Adrenal gland (tissue), 5 donors: ENCODE results near the gene ESYT1.

ENCODE experiments used
- CTCF ChIP-seq, 6 experiments: fragments of 450-650 bp in 4 of 6; fragments of 200-600 bp in 2 of 6; sonication (generic) in 1 of 6; IDR thresholded peaks; 1 replicate in 5 of 6; 2 replicates in 1 of 6; pipeline versions ENCODE4 v1.5.1 to v1.8.0; 2016 to 2021; ENCODE audit warnings: antibody characterized with exemption in 6 of 6, mild to moderate bottlenecking in 2 of 6, moderate library complexity in 1 of 6
- POLR2A ChIP-seq, 2 donors: fragments of 450-650 bp; IDR thresholded peaks; one replicate each; pipeline ENCODE4 v1.6.1; 2017; ENCODE audit warnings: antibody characterized with exemption in 2 of 2, mild to moderate bottlenecking in 2 of 2, moderate library complexity in 1 of 2
- donor health status: DM: no; HTN: no; CAD: no.

- TF ChIP-seq CTCF (IDR thresholded peaks at IDR 0.05) (no peak), POLR2A (IDR thresholded peaks at IDR 0.05) (no peak)
Observed at GRCh38 chr12:56190695-56191155, 62.7 kb downstream of the ESYT1 start.
